ENCODE measurements around the gene ATF6.

GRCh38 chr1:161731981-161732718 is 34.0 kb upstream of the ATF6 start:
- TF ChIP-seq CTCF (IDR thresholded peaks at IDR 0.05) (no peak), POLR2A (IDR thresholded peaks at IDR 0.05) (no peak)
